HCT116 (cell line): ENCODE results near the gene PCBP1. TPM values are rescaled to one million over a fixed set of nuclear protein-coding genes. Genes with fewer than 3 reads are reported as not detected.

Experiments used
- ATAC-seq: fragments of 200-7000 bp; cut with Tn5 transposase; 2 replicates; pipeline ENCODE4 v1.9.1; 2020; ENCODE audit warnings: mild to moderate bottlenecking, moderate library complexity
- BruUV-seq: library from RNA; stranded (reverse); fragments of 400-500 nt; replicated peaks from 2 replicates; lab custom pipeline; 2021; lab: Mats Ljungman, UMichigan
- CTCF ChIA-PET: fragments of 300-600 bp; sonication (Branson Sonifier 250); formaldehyde crosslinking; loops from one replicate; lab custom pipeline; 2021; ENCODE audit warnings: antibody characterized with exemption; lab: Charles Lee
- POLR2A ChIA-PET: fragments of 300-600, 350-600 bp; sonication (Branson Sonifier 250); formaldehyde crosslinking; loops from one replicate; lab custom pipeline; 2021; ENCODE audit warnings: antibody characterized with exemption; lab: Charles Lee
- RAD21 ChIA-PET, 2 experiments: fragments of 300-600 bp; sonication (Branson Sonifier 250); formaldehyde crosslinking; loops; one replicate each; lab custom pipeline; 2023; ENCODE audit warnings: low total read pairs in 2 of 2; ENCODE audit not compliant: uncharacterized antibody in 2 of 2, unreplicated experiment in 2 of 2, low non-redundant PET in 1 of 2; lab: Charles Lee
- DNase-seq: peaks from one replicate; pipeline ENCODE4 v3.0.0-alpha.2; 2010; ENCODE audit warnings: low read depth, low spot score
- H2AFZ ChIP-seq: fragments of 200-600 bp; shearing (Covaris generic), sonication (generic); 2 replicates; pipeline ENCODE4 v1.6.1; 2017; ENCODE audit warnings: low read depth, mixed run types, mixed read lengths, antibody characterized with exemption, low read length; ENCODE audit not compliant: poor library complexity, severe bottlenecking
- H3K27ac ChIP-seq: 2 replicates; pipeline ENCODE4 v1.5.1; 2012; ENCODE audit warnings: low read depth, low read length
- H3K27me3 ChIP-seq: fragments of 200-600 bp; sonication (generic); 2 replicates; pipeline ENCODE4 v1.6.1; 2016; ENCODE audit warnings: mixed run types, low read length, mixed read lengths; ENCODE audit not compliant: insufficient read depth
- H3K36me3 ChIP-seq, 2 experiments: fragments of 200-500 bp in 1 of 2; fragments of 200-600 bp in 1 of 2; sonication (Bioruptor generic) in 1 of 2; sonication (generic) in 1 of 2; 2 replicates each; pipeline versions ENCODE4 v1.5.1 to v1.6.1; 2014 to 2016; ENCODE audit warnings: low read length in 2 of 2, inconsistent platforms in 1 of 2, mixed read lengths in 1 of 2, mixed run types in 1 of 2; ENCODE audit not compliant: insufficient read depth in 2 of 2, control insufficient read depth in 1 of 2
- H3K4me1 ChIP-seq, 2 experiments: fragments of 200-600 bp in 1 of 2; sonication (generic) in 1 of 2; 2 replicates each; pipeline versions ENCODE4 v1.5.1 to v1.6.1; 2012 to 2017; ENCODE audit warnings: low read length in 2 of 2, inconsistent platforms in 1 of 2, mild to moderate bottlenecking in 1 of 2, mixed read lengths in 1 of 2, mixed run types in 1 of 2, moderate library complexity in 1 of 2; ENCODE audit not compliant: insufficient read depth in 2 of 2, control insufficient read depth in 1 of 2
- H3K4me2 ChIP-seq: fragments of 200-600 bp; sonication (generic); 2 replicates; pipeline ENCODE4 v1.6.1; 2017; ENCODE audit warnings: mixed run types, low read length, mixed read lengths
- H3K4me3 ChIP-seq, 2 experiments: fragments of 200-600 bp in 1 of 2; sonication (generic) in 1 of 2; replicated peaks in 1 of 2; 2 replicates each; pipeline ENCODE4 v1.5.1; 2011 to 2016; ENCODE audit warnings: low read length in 2 of 2, control low read depth in 1 of 2, low read depth in 1 of 2, mild to moderate bottlenecking in 1 of 2, mixed read lengths in 1 of 2, mixed run types in 1 of 2
- H3K79me2 ChIP-seq: fragments of 200-600 bp; sonication (generic); 2 replicates; pipeline ENCODE4 v1.6.1; 2017; ENCODE audit warnings: mild to moderate bottlenecking, mixed run types, low read length, moderate library complexity, mixed read lengths; ENCODE audit not compliant: insufficient read depth
- H3K9ac ChIP-seq: fragments of 200-600 bp; sonication (generic); 2 replicates; pipeline ENCODE4 v1.6.1; 2016; ENCODE audit warnings: low read length, mixed read lengths
- H3K9me2 ChIP-seq: fragments of 200-600 bp; sonication (generic), shearing (Covaris generic); 2 replicates; pipeline ENCODE4 v1.6.1; 2017; ENCODE audit warnings: mixed run types, mild to moderate bottlenecking, moderate library complexity; ENCODE audit not compliant: insufficient read depth
- H3K9me3 ChIP-seq, 2 experiments: fragments of 200-500 bp in 1 of 2; fragments of 200-600 bp in 1 of 2; sonication (Bioruptor generic) in 1 of 2; sonication (generic) in 1 of 2; 2 replicates each; pipeline ENCODE4 v1.6.1; 2014 to 2017; ENCODE audit warnings: low read length in 2 of 2, mixed read lengths in 2 of 2, inconsistent platforms in 1 of 2, low read depth in 1 of 2, mild to moderate bottlenecking in 1 of 2, mixed run types in 1 of 2, moderate library complexity in 1 of 2; ENCODE audit not compliant: control insufficient read depth in 1 of 2, insufficient read depth in 1 of 2
- H4K20me1 ChIP-seq: fragments of 200-600 bp; sonication (generic), shearing (Covaris generic); 2 replicates; pipeline ENCODE4 v1.6.1; 2017; ENCODE audit warnings: mixed run types, mild to moderate bottlenecking, moderate library complexity; ENCODE audit not compliant: insufficient read depth
- ELF1 ChIP-seq: IDR thresholded peaks from 2 replicates; pipeline ENCODE4 v1.6.1; 2012; ENCODE audit warnings: low read depth, borderline replicate concordance
- EZH2 ChIP-seq: fragments of 200-600 bp; sonication (generic); IDR thresholded peaks from 2 replicates; pipeline ENCODE4 v1.6.1; 2017; ENCODE audit warnings: antibody characterized with exemption, mixed run types
- JUND ChIP-seq: IDR thresholded peaks from 2 replicates; pipeline ENCODE4 v1.6.1; 2012
- POLR2AphosphoS5 ChIP-seq: IDR thresholded peaks from 2 replicates; pipeline ENCODE4 v1.6.1; 2011; ENCODE audit warnings: mild to moderate bottlenecking, low read depth, low read length, moderate library complexity
- intact Hi-C: fragments of 100-400 bp; cut with micrococcal nuclease; formaldehyde crosslinking; loops from 2 replicates; pipeline ENCODE4 v1.10.0; 2022
- total RNA-seq: library from RNA; stranded (reverse); gene quantifications from one replicate; pipeline ENCODE4 v1.2.1, GENCODE V29; 2021; ENCODE audit not compliant: unreplicated experiment
- TF ChIP-seq, protein P1 (sequence below): IDR thresholded peaks from 2 replicates; pipeline ENCODE4 v1.6.1; 2011; ENCODE audit warnings: mild to moderate bottlenecking, low read length, moderate library complexity; ENCODE audit not compliant: insufficient replicate concordance; ENCODE audit errors: extremely low read depth
- TF ChIP-seq, protein P2 (sequence below), 3 experiments: fragments of 200-600 bp in 1 of 3; sonication (generic) in 1 of 3; IDR thresholded peaks in 2 of 3; conservative IDR thresholded peaks in 1 of 3; 2 replicates each; pipeline ENCODE4 v1.5.1; 2012 to 2017; ENCODE audit warnings: low read depth in 2 of 3, low read length in 2 of 3, antibody characterized with exemption in 1 of 3, borderline replicate concordance in 1 of 3, control low read depth in 1 of 3, mild to moderate bottlenecking in 1 of 3, mixed read lengths in 1 of 3, mixed run types in 1 of 3, moderate library complexity in 1 of 3; ENCODE audit not compliant: insufficient read depth in 1 of 3

The PCBP1 gene
- total RNA-seq, 1 experiment from 2014 or later, result 256 TPM

DNA sequence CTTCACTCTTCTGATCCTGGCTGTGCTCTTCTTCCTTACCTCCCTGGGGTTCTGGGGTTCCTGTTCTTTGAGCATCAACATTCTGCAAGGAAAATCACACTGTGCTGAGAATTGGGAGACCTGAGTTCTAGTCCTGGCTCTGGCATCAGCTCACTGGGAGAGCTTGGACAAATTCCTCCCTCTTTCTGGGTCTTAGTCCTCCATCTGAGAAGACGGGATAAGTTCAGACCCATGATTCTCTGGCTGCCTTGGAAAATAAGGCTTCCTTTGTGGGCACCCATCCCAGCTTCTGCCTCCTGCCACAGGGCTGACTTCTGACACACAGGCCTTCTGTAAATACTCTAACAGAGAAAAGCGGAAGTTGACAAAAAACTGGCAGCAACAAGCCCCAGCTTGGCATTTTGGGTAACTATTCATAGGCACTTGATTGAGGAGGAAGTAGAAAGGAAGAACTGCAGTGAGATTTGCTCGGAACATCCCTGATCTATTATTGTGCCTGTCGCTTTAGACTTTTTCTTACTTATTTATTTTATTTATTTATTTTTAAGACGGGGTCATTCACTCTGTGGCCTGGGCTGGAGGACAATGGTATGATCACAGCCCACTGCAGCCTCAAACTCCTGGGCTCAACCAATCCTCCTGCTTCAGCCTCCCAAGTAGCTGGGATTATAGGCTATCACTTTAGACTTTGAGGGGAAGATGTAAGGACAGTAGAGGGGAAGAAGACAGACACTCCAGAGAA is 7.9 kb downstream of the PCBP1 start (continued):
- TF ChIP-seq, protein P1, sequence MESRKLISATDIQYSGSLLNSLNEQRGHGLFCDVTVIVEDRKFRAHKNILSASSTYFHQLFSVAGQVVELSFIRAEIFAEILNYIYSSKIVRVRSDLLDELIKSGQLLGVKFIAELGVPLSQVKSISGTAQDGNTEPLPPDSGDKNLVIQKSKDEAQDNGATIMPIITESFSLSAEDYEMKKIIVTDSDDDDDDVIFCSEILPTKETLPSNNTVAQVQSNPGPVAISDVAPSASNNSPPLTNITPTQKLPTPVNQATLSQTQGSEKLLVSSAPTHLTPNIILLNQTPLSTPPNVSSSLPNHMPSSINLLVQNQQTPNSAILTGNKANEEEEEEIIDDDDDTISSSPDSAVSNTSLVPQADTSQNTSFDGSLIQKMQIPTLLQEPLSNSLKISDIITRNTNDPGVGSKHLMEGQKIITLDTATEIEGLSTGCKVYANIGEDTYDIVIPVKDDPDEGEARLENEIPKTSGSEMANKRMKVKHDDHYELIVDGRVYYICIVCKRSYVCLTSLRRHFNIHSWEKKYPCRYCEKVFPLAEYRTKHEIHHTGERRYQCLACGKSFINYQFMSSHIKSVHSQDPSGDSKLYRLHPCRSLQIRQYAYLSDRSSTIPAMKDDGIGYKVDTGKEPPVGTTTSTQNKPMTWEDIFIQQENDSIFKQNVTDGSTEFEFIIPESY, result no peak
- TF ChIP-seq, protein P2, sequence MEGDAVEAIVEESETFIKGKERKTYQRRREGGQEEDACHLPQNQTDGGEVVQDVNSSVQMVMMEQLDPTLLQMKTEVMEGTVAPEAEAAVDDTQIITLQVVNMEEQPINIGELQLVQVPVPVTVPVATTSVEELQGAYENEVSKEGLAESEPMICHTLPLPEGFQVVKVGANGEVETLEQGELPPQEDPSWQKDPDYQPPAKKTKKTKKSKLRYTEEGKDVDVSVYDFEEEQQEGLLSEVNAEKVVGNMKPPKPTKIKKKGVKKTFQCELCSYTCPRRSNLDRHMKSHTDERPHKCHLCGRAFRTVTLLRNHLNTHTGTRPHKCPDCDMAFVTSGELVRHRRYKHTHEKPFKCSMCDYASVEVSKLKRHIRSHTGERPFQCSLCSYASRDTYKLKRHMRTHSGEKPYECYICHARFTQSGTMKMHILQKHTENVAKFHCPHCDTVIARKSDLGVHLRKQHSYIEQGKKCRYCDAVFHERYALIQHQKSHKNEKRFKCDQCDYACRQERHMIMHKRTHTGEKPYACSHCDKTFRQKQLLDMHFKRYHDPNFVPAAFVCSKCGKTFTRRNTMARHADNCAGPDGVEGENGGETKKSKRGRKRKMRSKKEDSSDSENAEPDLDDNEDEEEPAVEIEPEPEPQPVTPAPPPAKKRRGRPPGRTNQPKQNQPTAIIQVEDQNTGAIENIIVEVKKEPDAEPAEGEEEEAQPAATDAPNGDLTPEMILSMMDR (IDR thresholded peaks at IDR 0.05 in 2 of 3, conservative IDR thresholded peaks at IDR 0.05 in 1 of 3; ENCODE audit: borderline replicate concordance in 1 of 3, insufficient read depth in 1 of 3, low read depth in 2 of 3, low read length in 2 of 3), result no peak
- TF ChIP-seq JUND, result no peak
- TF ChIP-seq POLR2AphosphoS5, result no peak
- TF ChIP-seq, all 23 proteins: peak for 0

DNA sequence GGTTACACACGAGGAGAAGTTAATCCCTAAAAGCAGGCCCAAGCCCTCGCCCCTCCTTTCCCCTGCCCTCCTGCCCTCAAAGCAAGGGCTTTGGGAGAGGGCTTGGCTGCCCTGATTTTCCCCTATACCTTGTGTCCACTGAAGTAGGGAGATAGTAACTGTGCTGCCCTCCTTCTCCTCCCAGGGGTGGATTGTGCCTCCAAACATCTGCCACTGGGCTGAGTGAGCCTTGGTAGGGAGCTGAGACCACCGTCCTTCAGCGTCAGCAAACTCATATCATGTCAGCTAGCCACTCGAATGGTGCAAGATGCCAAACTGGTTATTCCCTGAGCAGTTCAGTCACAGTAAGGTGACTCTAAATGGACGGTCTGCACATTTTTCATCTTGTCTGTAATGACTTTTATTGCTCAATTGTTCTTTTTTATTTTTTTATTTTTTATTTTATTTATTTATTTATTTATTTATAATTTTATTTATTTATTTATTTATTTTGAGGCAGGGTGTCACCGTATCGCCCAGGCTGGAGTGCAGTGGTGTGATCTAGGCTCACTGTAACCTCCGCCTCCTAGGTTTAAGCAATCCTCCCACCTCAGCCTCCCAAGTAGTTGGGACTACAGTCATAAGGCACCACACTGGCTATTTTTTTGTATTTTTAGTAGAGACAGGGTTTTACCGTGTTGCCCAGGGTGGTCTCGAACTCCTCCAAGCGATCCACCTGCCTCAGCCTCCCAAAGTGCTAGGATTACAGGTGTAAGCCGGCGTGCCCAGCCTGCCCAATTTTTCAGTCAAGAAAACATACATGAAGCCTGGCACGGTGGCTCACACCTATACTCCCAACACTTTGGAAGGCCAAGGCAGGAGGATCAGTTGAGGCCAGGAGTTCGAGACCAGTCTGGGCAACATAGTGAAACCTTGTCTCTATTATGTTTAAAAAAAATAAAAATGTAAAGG is 8.7 kb downstream of the PCBP1 start:
- Histone ChIP-seq H3K4me1 (no peaks in the 10 kb centered on the region; a peak in 1 of 4 replicates), H3K36me3 (no peaks in the 10 kb centered on the region), H3K4me3 (no peak overlapping the region), H3K79me2 (no peaks in the 10 kb centered on the region), H3K4me2 (no peak overlapping the region), H2AFZ (no peak overlapping the region), H3K9me2 (no peaks in the 10 kb centered on the region), H4K20me1 (no peaks in the 10 kb centered on the region), H3K9ac (no peak overlapping the region), H3K27ac (no peak overlapping the region), H3K9me3 (no peaks in the 10 kb centered on the region), H3K27me3 (no peaks in the 10 kb centered on the region)
- ChIA-PET RAD21 (no interaction called here), POLR2A (no interaction called here), CTCF (no interaction called here)
- TF ChIP-seq EZH2 (no peak), ELF1 (no peak)
- DNase-seq (no peak), ATAC-seq (no peak)
- intact Hi-C loops, result no loop called here
- no TSS peak for BruUV-seq
